Peyer's patch (tissue), 4 donors: ENCODE measurements around the gene SKIDA1.

Experiments used
- CTCF ChIP-seq, 6 experiments: fragments of 450-650 bp in 4 of 6; fragments of 200-600 bp in 2 of 6; sonication (generic) in 1 of 6; IDR thresholded peaks; one replicate each; pipeline ENCODE4 v1.5.1; 2017 to 2019; ENCODE audit warnings: antibody characterized with exemption in 6 of 6, mild to moderate bottlenecking in 3 of 6, moderate library complexity in 1 of 6
- POLR2A ChIP-seq, 2 donors: fragments of 450-650 bp; IDR thresholded peaks; one replicate each; pipeline ENCODE4 v1.5.1; 2017; ENCODE audit warnings: antibody characterized with exemption in 2 of 2, mild to moderate bottlenecking in 2 of 2, moderate library complexity in 2 of 2

GRCh38 chr10:21488957-21489446, 36.5 kb downstream of the SKIDA1 start:
- no peak for TF ChIP-seq CTCF (IDR thresholded peaks at IDR 0.05)
- TF ChIP-seq POLR2A (IDR thresholded peaks at IDR 0.05) = no peak
